K562 (cell line): ENCODE data around the gene NUDT5. TPM values are rescaled to one million over a fixed set of nuclear protein-coding genes. Genes with fewer than 3 reads are reported as not detected.

ENCODE experiments used
- BMI1 ChIP-seq: fragments of 150-350 bp; IDR thresholded peaks from 2 replicates; pipeline ENCODE4 v1.6.1; 2014; ENCODE audit warnings: low read length
- CLOCK ChIP-seq: fragments of 250-450 bp; sonication (Bioruptor Pico); IDR thresholded peaks from 2 replicates; pipeline ENCODE4 v1.4.0; 2020; ENCODE audit warnings: mild to moderate bottlenecking, moderate library complexity, borderline replicate concordance
- CXXC5 ChIP-seq: fragments of 250-450 bp; sonication (Bioruptor Pico); IDR thresholded peaks from 2 replicates; pipeline ENCODE4 v1.8.0; 2022; ENCODE audit warnings: inconsistent platforms, mild to moderate bottlenecking, moderate library complexity
- JUNB ChIP-seq: fragments of 450-650 bp; formaldehyde crosslinking; conservative IDR thresholded peaks from 2 replicates; pipeline ENCODE4 v1.4.0; 2020; ENCODE audit warnings: mild to moderate bottlenecking
- MCM3 ChIP-seq: fragments of 450-650 bp; IDR thresholded peaks from 2 replicates; pipeline ENCODE4 v1.6.1; 2016
- MED1 ChIP-seq: sonication (generic); formaldehyde crosslinking; IDR thresholded peaks from 2 replicates; pipeline ENCODE4 v1.8.1; 2023; ENCODE audit warnings: missing genetic modification reagents, borderline replicate concordance
- NCOA1 ChIP-seq: fragments of 450-650 bp; IDR thresholded peaks from 2 replicates; pipeline ENCODE4 v1.6.1; 2016; ENCODE audit warnings: low read depth
- NKRF ChIP-seq: fragments of 450-650 bp; IDR thresholded peaks from 2 replicates; pipeline ENCODE4 v1.6.1; 2016; ENCODE audit warnings: borderline replicate concordance
- NR2C1 ChIP-seq, 2 experiments: fragments of 450-650 bp; IDR thresholded peaks; 2 replicates each; pipeline ENCODE4 v1.6.1; 2017; ENCODE audit warnings: mild to moderate bottlenecking in 2 of 2, antibody characterized with exemption in 1 of 2, inconsistent platforms in 1 of 2, missing compliant biosample characterization in 1 of 2, missing genetic modification characterization in 1 of 2
- PCBP1 ChIP-seq: fragments of 200-400 bp; formaldehyde crosslinking; IDR thresholded peaks from 2 replicates; pipeline ENCODE4 v1.6.1; 2018; ENCODE audit warnings: mild to moderate bottlenecking, low read depth, low read length; ENCODE audit not compliant: poor library complexity, severe bottlenecking
- PHF21A ChIP-seq: fragments of 450-650 bp; IDR thresholded peaks from 2 replicates; pipeline ENCODE4 v1.6.1; 2017; ENCODE audit warnings: low read depth, borderline replicate concordance
- RAD21 ChIP-seq, 2 experiments: fragments of 250-450 bp in 1 of 2; fragments of 450-650 bp in 1 of 2; sonication (Bioruptor Pico) in 1 of 2; formaldehyde crosslinking in 1 of 2; IDR thresholded peaks in 1 of 2; conservative IDR thresholded peaks in 1 of 2; 2 replicates each; pipeline versions ENCODE4 v1.4.0 to v1.8.0; 2020 to 2022; ENCODE audit warnings: mild to moderate bottlenecking in 2 of 2, moderate library complexity in 1 of 2
- SIRT6 ChIP-seq: IDR thresholded peaks from one replicate; pipeline ENCODE4 v1.6.1; 2012; ENCODE audit warnings: low read depth, mild to moderate bottlenecking, control low read depth, inconsistent platforms, low read length, moderate library complexity
- SMAD2 ChIP-seq: fragments of 150-350 bp; IDR thresholded peaks from 2 replicates; pipeline ENCODE4 v1.6.1; 2014; ENCODE audit warnings: low read depth, mild to moderate bottlenecking, low read length
- SRSF7 ChIP-seq: fragments of 200-400 bp; formaldehyde crosslinking; optimal IDR thresholded peaks from 2 replicates; pipeline ENCODE3; 2017; ENCODE audit warnings: mild to moderate bottlenecking, low read depth, low read length
- TBL1XR1 ChIP-seq, 2 experiments: IDR thresholded peaks; 2 replicates each; pipeline ENCODE4 v1.6.1; 2012; ENCODE audit warnings: improper control_type of control experiment in 2 of 2, low read length in 2 of 2, mild to moderate bottlenecking in 1 of 2
- WHSC1 ChIP-seq: IDR thresholded peaks from one replicate; pipeline ENCODE4 v1.6.1; 2012; ENCODE audit warnings: low read length, control low read depth, inconsistent platforms
- ZBTB43 ChIP-seq: sonication (generic); formaldehyde crosslinking; IDR thresholded peaks from 2 replicates; pipeline ENCODE4 v1.8.0; 2023; ENCODE audit warnings: mild to moderate bottlenecking, missing genetic modification reagents
- polyA plus RNA-seq, 8 experiments: library from polyadenylated mRNA; depleted of rRNA in 4 of 8; stranded (reverse) in 5 of 8; unstranded in 3 of 8; fragments of >200 nt; fragmentation: Nextera tagmentation in 2 of 8; fragmentation: Illumina TruSeq in 1 of 8; extraction: Ambion mirVana in 2 of 8; extraction: Trizol in 1 of 8; gene quantifications; 2 replicates each; pipeline versions ENCODE4 v1.2.1 to v1.2.3, GENCODE V29; 2011 to 2014; ENCODE audit warnings: inconsistent platforms in 1 of 8, missing spikeins in 1 of 8
- total RNA-seq, 7 experiments: library from RNA; depleted of rRNA in 6 of 7; stranded (reverse); fragments of >200 nt in 6 of 7; fragmentation: Illumina TruSeq in 2 of 7; extraction: Trizol in 2 of 7; gene quantifications; 2 replicates each; pipeline versions ENCODE4 v1.2.1 to v1.2.3, GENCODE V29; 2011 to 2021; ENCODE audit warnings: low replicate concordance in 1 of 7

Gene NUDT5
- total and polyA plus RNA-seq, 9 of the 15 experiments (the other 6 are each of a cell fraction or from before 2014, with no cell fraction given) = 87.7 to 422 (median 186) TPM

GRCh38 chr10:12214763-12215218, 19.1 kb upstream of the NUDT5 start (continued):
- TF ChIP-seq NR2C1 (IDR thresholded peaks at IDR 0.05) (peak; percentile 91), NR2C1 (tag; IDR thresholded peaks at IDR 0.05) (peak; percentile 89), CLOCK (CRISPR knock-in tag) (no peak), CXXC5 (CRISPR knock-in tag) (0 out of 2 replicates have a peak, but pooled peaks have one; percentile 23), SMAD2 (no peak), NKRF (no peak), MCM3 (no peak), NCOA1 (no peak), SIRT6 (no peak), SRSF7 (no peak), ZBTB43 (no peak), WHSC1 (no peak), RAD21 (CRISPR knock-in tag; conservative IDR thresholded peaks at IDR 0.05 in 1 of 2, IDR thresholded peaks at IDR 0.05 in 1 of 2) (peak; percentile 16 to 34; a peak in 2 of 4 replicates), JUNB (CRISPR knock-in tag) (no peak), BMI1 (no peak), PCBP1 (no peak), TBL1XR1 (IDR thresholded peaks at IDR 0.05; ENCODE audit: low read length in 2 of 2) (no peak), MED1 (CRISPR knock-in tag) (no peak), PHF21A (no peak)
